Glutamatergic neuron (in vitro differentiated cells): ENCODE results near the gene RSL1D1. TPM values are rescaled to one million over a fixed set of nuclear protein-coding genes. Genes with fewer than 3 reads are reported as not detected.

Experiments used
- DNase-seq: peaks from one replicate; pipeline ENCODE4 v3.0.0; 2022
- H3K27ac Mint-ChIP-seq: one replicate; pipeline ENCODE4 v1.8.0; 2020; ENCODE audit warnings: mild to moderate bottlenecking, mixed read lengths, inconsistent platforms; ENCODE audit not compliant: unreplicated experiment
- H3K27me3 Mint-ChIP-seq: one replicate; pipeline ENCODE4 v1.8.0; 2020; ENCODE audit warnings: mild to moderate bottlenecking, moderate library complexity, mixed read lengths, inconsistent platforms; ENCODE audit not compliant: unreplicated experiment
- H3K36me3 Mint-ChIP-seq: one replicate; pipeline ENCODE4 v1.8.0; 2020; ENCODE audit warnings: mild to moderate bottlenecking, mixed read lengths, inconsistent platforms; ENCODE audit not compliant: unreplicated experiment
- H3K4me1 Mint-ChIP-seq: one replicate; pipeline ENCODE4 v1.8.0; 2020; ENCODE audit warnings: mild to moderate bottlenecking, low read depth, mixed read lengths, inconsistent platforms; ENCODE audit not compliant: unreplicated experiment
- H3K4me3 Mint-ChIP-seq: one replicate; pipeline ENCODE4 v1.8.0; 2020; ENCODE audit warnings: mild to moderate bottlenecking, mixed read lengths, inconsistent platforms; ENCODE audit not compliant: unreplicated experiment
- H3K9me3 Mint-ChIP-seq: one replicate; pipeline ENCODE4 v1.8.0; 2020; ENCODE audit warnings: mild to moderate bottlenecking, moderate library complexity, mixed read lengths, inconsistent platforms; ENCODE audit not compliant: unreplicated experiment
- CTCF ChIP-seq: fragments of 200-600 bp; sonication (generic); IDR thresholded peaks from one replicate; pipeline ENCODE4 v1.5.0; 2021; ENCODE audit not compliant: partially characterized antibody, unreplicated experiment
- long read RNA-seq: library from polyadenylated mRNA; unstranded; transcript quantifications from one replicate; pipeline ENCODE4 v2.0.0, GENCODE V29; 2020; ENCODE audit not compliant: unreplicated experiment
- total RNA-seq: library from RNA; stranded (reverse); fragmentation: NEBNext Ultra II Directional; extraction: Animal tissue kit (Norgen Biotek cat#: 25700); gene quantifications from one replicate; pipeline ENCODE4 v1.2.1, GENCODE V29; 2021; ENCODE audit not compliant: unreplicated experiment

Gene RSL1D1
- total RNA-seq = 71.2 TPM
- long read RNA-seq, full-length matches to known transcripts = 28 of 49 reads
- long read RNA-seq, partial matches to known transcripts = 18 of 49 reads
- long read RNA-seq, other reads (novel, unspliced or antisense) = 3 of 49 reads

DNA sequence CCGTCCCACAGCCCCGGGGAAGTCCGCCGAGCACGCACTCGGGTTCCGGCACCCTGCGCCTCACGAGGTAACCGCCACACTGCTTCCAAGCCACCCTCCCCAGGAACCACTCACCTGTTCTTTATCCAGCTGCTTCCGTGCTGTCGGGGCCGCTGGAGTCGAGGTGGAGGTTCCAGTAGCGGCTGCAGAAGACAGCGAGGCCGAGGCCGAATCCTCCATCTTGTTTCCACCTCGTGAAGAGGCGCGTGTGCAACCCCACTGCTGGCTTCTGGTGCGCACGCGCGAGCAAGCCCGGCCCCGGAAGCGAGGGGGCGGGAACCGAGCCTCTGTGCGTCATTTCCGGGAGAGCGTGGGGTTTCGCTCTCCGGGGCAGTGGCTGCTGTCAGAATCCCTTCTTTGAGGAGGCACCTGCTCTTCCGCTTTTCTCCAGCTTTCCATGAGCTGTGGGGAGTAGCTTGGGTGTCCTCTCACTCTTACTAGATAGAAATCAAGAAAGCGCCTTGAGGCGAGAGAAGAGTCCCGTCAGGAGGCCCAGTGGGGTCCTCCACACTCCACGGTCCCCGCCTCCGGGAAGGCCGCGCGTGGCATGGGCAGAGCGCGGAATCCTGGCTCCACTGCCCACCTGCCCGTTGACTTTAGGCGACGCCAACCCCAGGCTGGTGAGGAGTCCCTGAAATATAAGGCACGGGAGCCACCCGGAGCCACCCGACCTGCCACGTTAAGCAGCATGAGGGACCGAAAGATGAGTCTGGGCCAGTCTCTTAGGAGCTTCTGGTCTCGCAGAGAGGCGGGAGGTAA is at the start of gene RSL1D1:
Gene RSL1D1, minus strand, starts transcription at position 249 of the 798 bp plus-strand sequence. Its CDS starts 30 bp downstream, at position 219.
- Mint-ChIP-seq H3K27ac (peak within 1 kb of the TSS; percentile 84), H3K4me1 (peaks cover 7% of the 10 kb centered on the region), H3K36me3 (no peaks in the 10 kb centered on the region), H3K4me3 (peak within 1 kb of the TSS; percentile 97), H3K27me3 (peaks cover 1% of the 10 kb centered on the region), H3K9me3 (peaks cover 4% of the 10 kb centered on the region)
- DNase-seq = peak; percentile 92
- TF ChIP-seq CTCF = no peak

DNA sequence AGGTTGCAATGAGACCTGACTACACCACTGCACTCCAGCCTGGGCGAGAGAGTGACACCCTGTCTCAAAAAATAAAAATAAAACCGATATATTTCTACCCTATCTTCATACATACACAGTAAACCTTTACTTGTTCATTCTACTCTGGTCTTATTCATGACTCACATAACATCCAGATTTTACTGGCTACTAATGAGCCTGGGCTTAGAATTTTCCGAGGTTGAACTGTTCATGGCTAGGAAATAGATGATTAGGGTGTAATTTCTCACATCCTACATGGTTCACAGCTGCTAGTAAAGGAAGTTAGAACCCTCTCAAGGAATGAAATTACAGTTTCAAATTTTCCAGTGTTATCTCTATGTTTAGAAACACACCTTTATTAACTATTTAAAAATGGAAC is 49.7 kb upstream of the RSL1D1 start:
- DNase-seq = no peak
- no peaks in the 10 kb centered on the region for H3K36me3 Mint-ChIP-seq
- H3K27ac Mint-ChIP-seq = no peak overlapping the region

GRCh38 chr16:11896486-11897176 is 45.3 kb upstream of the RSL1D1 start:
- Mint-ChIP-seq H3K27ac (no peak overlapping the region), H3K36me3 (no peaks in the 10 kb centered on the region), H3K9me3 (no peaks in the 10 kb centered on the region), H3K4me3 (no peak overlapping the region), H3K4me1 (peaks cover 4% of the 10 kb centered on the region), H3K27me3 (peaks cover 2% of the 10 kb centered on the region)
- DNase-seq = no peak
- TF ChIP-seq CTCF = no peak

More for the DNA sequence above, 49.7 kb upstream of the RSL1D1 start:
- Mint-ChIP-seq H3K4me3 (no peak overlapping the region), H3K4me1 (peaks cover 4% of the 10 kb centered on the region), H3K27me3 (peaks cover 2% of the 10 kb centered on the region), H3K9me3 (no peaks in the 10 kb centered on the region)
- TF ChIP-seq CTCF = no peak

- no peak overlapping the region for H3K27ac Mint-ChIP-seq
- peaks cover 2% of the 10 kb centered on the region for H3K27me3 Mint-ChIP-seq
- no peak for TF ChIP-seq CTCF
These were observed 42.2 kb upstream of the RSL1D1 start for GRCh38 chr16:11893571-11893970.

More at GRCh38 chr16:11893571-11893970, 42.2 kb upstream of the RSL1D1 start:
- H3K4me3 Mint-ChIP-seq = no peak overlapping the region
- H3K36me3 Mint-ChIP-seq = no peaks in the 10 kb centered on the region
- peaks cover 4% of the 10 kb centered on the region for H3K4me1 Mint-ChIP-seq
- H3K9me3 Mint-ChIP-seq = no peaks in the 10 kb centered on the region
- DNase-seq = no peak
